H1 (cell line): ENCODE data around the gene ADIPOR2. TPM values are rescaled to one million over a fixed set of nuclear protein-coding genes. Genes with fewer than 3 reads are reported as not detected.

Experiments used
- CTCF ChIA-PET: fragments of 300-600 bp; sonication (Branson Sonifier 250); formaldehyde crosslinking; loops from one replicate; lab custom pipeline; 2021; ENCODE audit not compliant: partially characterized antibody; lab: Charles Lee
- POLR2A ChIA-PET: fragments of 300-600 bp; sonication (Branson Sonifier 250); formaldehyde crosslinking; loops from one replicate; lab custom pipeline; 2021; ENCODE audit warnings: inconsistent platforms; ENCODE audit not compliant: partially characterized antibody; lab: Charles Lee
- DNase-seq, 2 experiments: peaks; one replicate each; pipeline versions ENCODE4 v3.0.0 to v3.0.0-alpha.2; 2010 to 2022; ENCODE audit warnings: low spot score in 2 of 2, low read depth in 1 of 2, mixed read lengths in 1 of 2
- FAIRE-seq: peaks from 2 replicates; lab custom pipeline; 2011; peaks lifted over from hg19 to GRCh38; lab: Jason Lieb, UNC
- H2AFZ ChIP-seq: 2 replicates; pipeline ENCODE4 v1.8.1; 2012; ENCODE audit warnings: low read length, inconsistent platforms
- H2AK5ac ChIP-seq: 2 replicates; pipeline ENCODE4 v1.6.1; 2013; ENCODE audit warnings: low read depth, low read length
- H2BK120ac ChIP-seq: replicated peaks from 2 replicates; pipeline ENCODE3; 2013; ENCODE audit warnings: low read depth, low read length, inconsistent platforms
- H2BK12ac ChIP-seq: 2 replicates; pipeline ENCODE4 v1.6.1; 2013; ENCODE audit warnings: low read depth, low read length
- H2BK15ac ChIP-seq: 2 replicates; pipeline ENCODE4 v1.6.1; 2013; ENCODE audit warnings: low read length
- H2BK20ac ChIP-seq: 2 replicates; pipeline ENCODE4 v1.6.1; 2013; ENCODE audit warnings: low read length
- H2BK5ac ChIP-seq: 2 replicates; pipeline ENCODE4 v1.6.1; 2013; ENCODE audit warnings: low read depth, low read length
- H3K14ac ChIP-seq: 2 replicates; pipeline ENCODE4 v1.6.1; 2013; ENCODE audit warnings: inconsistent platforms; ENCODE audit not compliant: insufficient read length
- H3K18ac ChIP-seq: 2 replicates; pipeline ENCODE4 v1.6.1; 2013; ENCODE audit warnings: low read length; ENCODE audit errors: extremely low read depth
- H3K23ac ChIP-seq: 2 replicates; pipeline ENCODE4 v1.6.1; 2013; ENCODE audit warnings: inconsistent platforms; ENCODE audit not compliant: insufficient read length
- H3K23me2 ChIP-seq: 2 replicates; pipeline ENCODE4 v1.6.1; 2013; ENCODE audit warnings: low read depth, low read length
- H3K27ac ChIP-seq: 2 replicates; pipeline ENCODE4 v1.6.1; 2011; ENCODE audit warnings: low read depth, low read length, inconsistent platforms
- H3K27me3 ChIP-seq, 4 experiments: replicated peaks in 1 of 4; 1 replicate in 1 of 4; 2 replicates in 3 of 4; pipeline versions ENCODE4 v1.6.1 to v1.8.1; 2011 to 2013; ENCODE audit warnings: low read length in 3 of 4, mild to moderate bottlenecking in 3 of 4, inconsistent platforms in 2 of 4, mixed read lengths in 2 of 4, moderate library complexity in 1 of 4; ENCODE audit not compliant: control insufficient read depth in 3 of 4, insufficient read depth in 3 of 4; ENCODE audit errors: extremely low read depth in 1 of 4
- H3K36me3 ChIP-seq, 4 experiments: 2 replicates each; pipeline versions ENCODE4 v1.6.1 to v1.8.1; 2011 to 2013; ENCODE audit warnings: mild to moderate bottlenecking in 4 of 4, low read length in 3 of 4, moderate library complexity in 2 of 4, control low read depth in 1 of 4, inconsistent platforms in 1 of 4; ENCODE audit not compliant: insufficient read depth in 4 of 4, control insufficient read depth in 2 of 4
- H3K4ac ChIP-seq: replicated peaks from 2 replicates; pipeline ENCODE3; 2013; ENCODE audit warnings: low read length, low read depth, mixed read lengths, inconsistent platforms; ENCODE audit not compliant: insufficient read length
- H3K4me1 ChIP-seq, 4 experiments: replicated peaks in 1 of 4; 1 replicate in 1 of 4; 2 replicates in 3 of 4; pipeline versions ENCODE4 v1.6.1 to v1.8.1; 2011 to 2013; ENCODE audit warnings: low read length in 3 of 4, inconsistent platforms in 2 of 4, mixed read lengths in 1 of 4; ENCODE audit not compliant: insufficient read depth in 4 of 4, control insufficient read depth in 3 of 4
- H3K4me2 ChIP-seq, 2 experiments: 2 replicates each; pipeline versions ENCODE4 v1.6.1 to v1.8.1; 2011 to 2013; ENCODE audit warnings: low read depth in 2 of 2, low read length in 2 of 2, control low read depth in 1 of 2, inconsistent platforms in 1 of 2, mild to moderate bottlenecking in 1 of 2; ENCODE audit not compliant: insufficient read depth in 1 of 2
- H3K4me3 ChIP-seq, 4 experiments: fragments of 200-600, 300-600 bp in 1 of 4; sonication (generic), shearing (Covaris generic), sonication (Bioruptor Twin) in 1 of 4; 2 replicates each; pipeline versions ENCODE4 v1.5.1 to v1.8.1; 2011 to 2016; ENCODE audit warnings: low read length in 4 of 4, low read depth in 3 of 4, control low read depth in 2 of 4, inconsistent platforms in 2 of 4, mild to moderate bottlenecking in 2 of 4, mixed read lengths in 1 of 4, moderate library complexity in 1 of 4; ENCODE audit not compliant: insufficient read depth in 2 of 4; ENCODE audit errors: extremely low read depth in 1 of 4
- H3K56ac ChIP-seq: replicated peaks from 2 replicates; pipeline ENCODE3; 2013; ENCODE audit warnings: low read depth, mild to moderate bottlenecking, mixed read lengths, low read length, inconsistent platforms; ENCODE audit not compliant: insufficient read length
- H3K79me1 ChIP-seq: 2 replicates; pipeline ENCODE4 v1.6.1; 2013; ENCODE audit warnings: low read depth, low read length, control low read depth
- H3K79me2 ChIP-seq, 2 experiments: 2 replicates each; pipeline versions ENCODE4 v1.6.1 to v1.8.1; 2012 to 2013; ENCODE audit warnings: low read length in 2 of 2, mild to moderate bottlenecking in 2 of 2, inconsistent platforms in 1 of 2; ENCODE audit not compliant: insufficient read depth in 2 of 2, control insufficient read depth in 1 of 2
- H3K9ac ChIP-seq, 4 experiments: replicated peaks in 1 of 4; 1 replicate in 1 of 4; 2 replicates in 3 of 4; pipeline versions ENCODE4 v1.6.1 to v1.8.1; 2011 to 2013; ENCODE audit warnings: low read depth in 3 of 4, low read length in 3 of 4, control low read depth in 2 of 4, mild to moderate bottlenecking in 2 of 4, moderate library complexity in 2 of 4, inconsistent platforms in 1 of 4; ENCODE audit errors: extremely low read depth in 1 of 4
- H3K9me3 ChIP-seq, 2 experiments: 2 replicates each; pipeline versions ENCODE4 v1.6.1 to v1.8.1; 2012 to 2013; ENCODE audit warnings: mild to moderate bottlenecking in 2 of 2, moderate library complexity in 2 of 2, control low read depth in 1 of 2, inconsistent platforms in 1 of 2, low read depth in 1 of 2, low read length in 1 of 2, mixed read lengths in 1 of 2; ENCODE audit not compliant: insufficient read depth in 2 of 2
- H4K20me1 ChIP-seq, 2 experiments: replicated peaks in 1 of 2; 2 replicates each; pipeline versions ENCODE3 to v1.8.1; 2011 to 2013; ENCODE audit warnings: inconsistent platforms in 2 of 2, low read length in 2 of 2, mild to moderate bottlenecking in 1 of 2; ENCODE audit not compliant: insufficient read depth in 2 of 2, control insufficient read depth in 1 of 2
- H4K5ac ChIP-seq: 2 replicates; pipeline ENCODE4 v1.6.1; 2013; ENCODE audit warnings: low read length, low read depth, mixed read lengths, inconsistent platforms; ENCODE audit not compliant: insufficient read length
- H4K8ac ChIP-seq: 2 replicates; pipeline ENCODE4 v1.8.0; 2013; ENCODE audit warnings: mild to moderate bottlenecking, moderate library complexity, low read length, inconsistent platforms; ENCODE audit not compliant: insufficient read depth; ENCODE audit errors: extremely low read depth
- H4K91ac ChIP-seq: replicated peaks from 2 replicates; pipeline ENCODE3; 2013; ENCODE audit warnings: low read length, mixed read lengths, inconsistent platforms; ENCODE audit not compliant: insufficient read length
- CTBP2 ChIP-seq: IDR thresholded peaks from 2 replicates; pipeline ENCODE4 v1.7.0; 2011; ENCODE audit warnings: borderline replicate concordance, mild to moderate bottlenecking, moderate library complexity, mixed read lengths, low read length; ENCODE audit not compliant: insufficient read depth, insufficient read length
- HDAC6 ChIP-seq: IDR thresholded peaks from one replicate; pipeline ENCODE4 v1.7.1; 2012; ENCODE audit warnings: low read depth, mild to moderate bottlenecking, inconsistent platforms, low read length, moderate library complexity
- SIN3A ChIP-seq, 2 experiments: IDR thresholded peaks in 1 of 2; conservative IDR thresholded peaks in 1 of 2; 2 replicates each; pipeline ENCODE4 v1.6.1; 2011 to 2012; ENCODE audit warnings: low read length in 2 of 2, improper control_type of control experiment in 1 of 2, low read depth in 1 of 2, mild to moderate bottlenecking in 1 of 2
- SIX5 ChIP-seq: IDR thresholded peaks from 2 replicates; pipeline ENCODE4 v1.6.1; 2011; ENCODE audit warnings: mild to moderate bottlenecking, low read depth, low read length
- SP1 ChIP-seq: IDR thresholded peaks from 2 replicates; pipeline ENCODE4 v1.6.1; 2011; ENCODE audit warnings: low read depth, low read length
- whole genome bisulfite sequencing, 2 experiments: shearing (Covaris generic) in 1 of 2; methylation state at CpG; one replicate each; pipeline versions ENCODE4 v1.1.6 to v1.1.7; 2013 to 2015; ENCODE audit warnings: low lambda C conversion rate in 2 of 2, mixed read lengths in 2 of 2, inconsistent platforms in 1 of 2, low coverage in 1 of 2, missing lambda C conversion rate in 1 of 2; ENCODE audit not compliant: insufficient replicate concordance in 2 of 2, insufficient coverage in 1 of 2, insufficient read length in 1 of 2; ENCODE audit errors: extremely low coverage in 1 of 2, missing lambda C conversion rate in 1 of 2; 5-methylcytosine and 5-hydroxymethylcytosine counted together
- polyA plus RNA-seq, 7 experiments: library from polyadenylated mRNA; depleted of rRNA in 3 of 7; stranded (reverse) in 5 of 7; unstranded in 2 of 7; fragments of >200 nt in 5 of 7; fragments of 200-250 nt in 2 of 7; gene quantifications; 1 replicate in 5 of 7; 2 replicates in 1 of 7; 4 replicates in 1 of 7; pipeline versions ENCODE4 v1.2.1 to v1.2.3, GENCODE V29; 2011 to 2013; ENCODE audit warnings: missing spikeins in 2 of 7, mixed read lengths in 2 of 7
- total RNA-seq: library from RNA; stranded (reverse); fragmentation: NEBNext Ultra II Directional; extraction: Animal tissue kit (Norgen Biotek cat#: 25700); gene quantifications from 2 replicates; pipeline ENCODE4 v1.2.1, GENCODE V29; 2021

Gene ADIPOR2
- total and polyA plus RNA-seq, 2 of the 8 experiments (the other 6 are each of a cell fraction or from before 2014, with no cell fraction given), result 17.5 to 50.8 TPM

GRCh38 chr12:1732914-1733313 is 42.0 kb downstream of the ADIPOR2 start:
- Histone ChIP-seq H3K4ac (no peak overlapping the region), H3K18ac (no peak overlapping the region), H2BK15ac (no peak overlapping the region), H2BK12ac (no peak overlapping the region), H2BK120ac (no peak overlapping the region), H3K27ac (no peak overlapping the region), H3K36me3 (no peaks in the 10 kb centered on the region), H3K4me1 (no peaks in the 10 kb centered on the region), H3K4me3 (no peak overlapping the region), H2BK20ac (no peak overlapping the region), H3K4me2 (no peak overlapping the region), H2AK5ac (no peak overlapping the region), H3K23ac (no peak overlapping the region), H3K79me2 (peaks cover 0 to 53% of the 10 kb centered on the region in 2 experiments; a peak in 3 of 4 replicates), H4K8ac (no peak overlapping the region), H4K20me1 (peaks cover 1 to 2% of the 10 kb centered on the region in 2 experiments), H3K9me3 (no peaks in the 10 kb centered on the region), H3K23me2 (no peaks in the 10 kb centered on the region), H2AFZ (no peak overlapping the region), H3K79me1 (no peaks in the 10 kb centered on the region), H2BK5ac (no peak overlapping the region), H3K9ac (no peak overlapping the region), H3K27me3 (no peaks in the 10 kb centered on the region), H4K91ac (no peak overlapping the region), H4K5ac (no peak overlapping the region), H3K14ac (no peak overlapping the region), H3K56ac (no peak overlapping the region)
- no peak for TF ChIP-seq SP1
- TF ChIP-seq CTBP2, result no peak
- TF ChIP-seq SIN3A (conservative IDR thresholded peaks at IDR 0.05 in 1 of 2, IDR thresholded peaks at IDR 0.05 in 1 of 2; ENCODE audit: low read depth in 1 of 2, low read length in 2 of 2), result no peak
- TF ChIP-seq SIX5, result no peak
- TF ChIP-seq HDAC6, result no peak
- DNase-seq (no peak), FAIRE-seq (no peak)
- WGBS, 2 experiments, result 88% methylated on average over 1 of the region's 1 CpG; no CpG with 5 or more reads in 1 of the 2 experiments
- ChIA-PET POLR2A (no interaction called here), CTCF (interaction anchor here (1.7 kb wide), 1 partner anchor 80 kb away, joined by 6 read pairs; no protein-coding TSS in a partner anchor)
